ENCODE data around the gene SLC2A13.
A peak's percentile ranks its signal among the peaks of the same experiment; 100 is the strongest.
"Not testable (repeated sequence)": the region's sequence is repeated elsewhere in the genome, so short reads cannot be mapped to it uniquely, and the experiment has no call there.

Gene SLC2A13

GRCh38 chr12:39771456-39771855 is 334.4 kb downstream of the SLC2A13 start:
- no peak for DNase-seq (ENCODE audit: insufficient read length)
- TF ChIP-seq POLR2AphosphoS5 (IDR thresholded peaks at IDR 0.05; ENCODE audit: low read depth, low read length) (no peak), TAF1 (IDR thresholded peaks at IDR 0.05; ENCODE audit: borderline replicate concordance, low read depth, low read length) (no peak), POLR2A (IDR thresholded peaks at IDR 0.05; ENCODE audit: low read depth, low read length) (no peak)
- no peak for FAIRE-seq

DNA sequence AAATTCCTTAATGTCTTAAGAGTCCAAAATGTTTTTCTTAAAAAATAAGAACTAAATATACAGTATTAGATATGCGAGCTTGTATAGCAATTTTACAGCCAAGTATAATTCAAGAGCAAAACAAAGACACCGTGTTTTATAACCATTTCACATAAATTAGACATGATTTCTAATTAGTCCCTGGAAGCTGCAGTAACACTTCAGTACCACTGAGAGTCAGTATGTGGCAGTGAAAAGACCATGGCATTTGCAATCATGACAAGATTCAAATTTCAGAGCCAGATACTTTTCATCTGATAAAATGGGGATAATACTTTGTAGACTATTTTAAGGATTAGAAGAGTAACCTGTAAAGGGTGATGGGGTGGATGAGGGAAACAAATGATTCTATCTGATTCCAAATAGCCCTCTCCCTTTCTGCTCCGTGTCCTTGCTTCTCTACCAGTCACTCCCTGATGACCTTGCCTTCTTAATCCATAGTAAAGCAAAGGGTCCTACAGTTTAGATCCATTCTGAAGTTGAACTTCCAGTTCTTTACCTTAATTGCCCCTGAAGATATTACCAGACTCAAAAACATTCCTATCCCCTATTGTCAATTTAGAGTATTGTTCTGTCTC is 340.8 kb downstream of the SLC2A13 start:
- DNase-seq (ENCODE audit: insufficient read length) = no peak
- TF ChIP-seq TAF1 (IDR thresholded peaks at IDR 0.05; ENCODE audit: borderline replicate concordance, low read depth, low read length) = no peak
- no peak for TF ChIP-seq POLR2AphosphoS5 (IDR thresholded peaks at IDR 0.05; ENCODE audit: low read depth, low read length)
- no peak for TF ChIP-seq POLR2A (IDR thresholded peaks at IDR 0.05; ENCODE audit: low read depth, low read length)
- FAIRE-seq = peak; percentile 76

GRCh38 chr12:39763890-39764169 is 342.1 kb downstream of the SLC2A13 start:
- FAIRE-seq = no peak
- TF ChIP-seq TAF1 (IDR thresholded peaks at IDR 0.05; ENCODE audit: borderline replicate concordance, low read depth, low read length) (no peak), POLR2AphosphoS5 (IDR thresholded peaks at IDR 0.05; ENCODE audit: low read depth, low read length) (no peak), POLR2A (IDR thresholded peaks at IDR 0.05; ENCODE audit: low read depth, low read length) (no peak)
- no peak for DNase-seq (ENCODE audit: insufficient read length)

DNA sequence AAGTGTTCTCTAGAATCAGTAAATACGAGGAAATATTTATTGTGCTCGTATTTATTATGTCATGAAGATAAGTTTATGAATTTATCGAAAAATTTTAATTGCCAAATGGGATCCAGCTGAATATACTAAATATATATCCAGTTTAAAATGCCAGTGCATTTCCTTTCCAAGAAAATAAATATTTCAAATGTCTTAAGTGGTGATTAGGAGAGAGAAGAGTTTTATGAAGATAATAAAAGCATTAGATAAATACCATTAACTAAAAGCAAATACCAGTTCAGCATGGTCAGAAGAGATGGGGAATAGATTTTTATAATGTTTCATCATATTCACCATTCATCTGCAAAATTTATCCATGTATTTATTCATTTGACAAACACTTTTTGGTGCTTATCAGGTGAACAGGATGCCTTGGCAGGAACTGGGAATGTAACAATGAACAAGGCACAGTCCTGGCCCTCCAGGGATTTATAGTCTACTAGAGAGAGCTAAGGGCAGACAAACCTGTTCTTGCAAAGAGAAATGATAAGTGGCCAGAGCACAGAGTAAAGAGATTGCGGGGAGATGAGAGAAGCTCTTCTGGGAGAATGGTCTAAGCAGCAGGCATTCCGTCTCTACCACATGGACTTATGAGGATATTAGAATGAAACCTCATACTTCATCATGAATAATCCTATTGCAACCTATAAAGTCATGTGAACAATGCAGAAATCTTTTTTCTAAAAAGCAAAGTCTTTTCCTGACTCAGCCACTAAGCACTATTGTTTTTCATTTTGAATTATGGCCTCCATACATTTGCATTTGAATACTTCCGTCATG is 342.6 kb downstream of the SLC2A13 start:
- FAIRE-seq = no peak
- TF ChIP-seq POLR2AphosphoS5 (IDR thresholded peaks at IDR 0.05; ENCODE audit: low read depth, low read length) (no peak), POLR2A (IDR thresholded peaks at IDR 0.05; ENCODE audit: low read depth, low read length) (no peak), TAF1 (IDR thresholded peaks at IDR 0.05; ENCODE audit: borderline replicate concordance, low read depth, low read length) (no peak)
- no peak for DNase-seq (ENCODE audit: insufficient read length)

DNA sequence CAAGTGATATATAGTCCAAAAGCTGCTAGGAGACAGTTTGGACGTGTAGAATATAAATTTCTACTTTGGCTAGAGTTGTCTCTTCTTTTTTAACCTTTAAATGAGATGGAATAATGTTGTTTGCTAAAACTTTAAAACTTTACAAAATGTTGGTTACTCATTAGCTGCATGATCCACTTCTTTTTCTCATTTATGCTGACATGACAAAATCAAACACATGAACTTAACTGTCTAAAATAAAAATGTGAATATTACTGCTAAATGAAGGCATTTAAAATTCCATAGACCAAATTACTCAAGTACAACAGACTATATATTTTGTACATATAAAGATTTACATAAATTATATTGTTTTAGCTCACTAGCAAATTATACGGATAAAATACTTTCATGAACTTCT is 350.4 kb downstream of the SLC2A13 start:
- no peak for DNase-seq (ENCODE audit: insufficient read length)
- FAIRE-seq = no peak
- TF ChIP-seq POLR2AphosphoS5 (IDR thresholded peaks at IDR 0.05; ENCODE audit: low read depth, low read length) (no peak), TAF1 (IDR thresholded peaks at IDR 0.05; ENCODE audit: borderline replicate concordance, low read depth, low read length) (no peak), POLR2A (IDR thresholded peaks at IDR 0.05; ENCODE audit: low read depth, low read length) (no peak)

DNA sequence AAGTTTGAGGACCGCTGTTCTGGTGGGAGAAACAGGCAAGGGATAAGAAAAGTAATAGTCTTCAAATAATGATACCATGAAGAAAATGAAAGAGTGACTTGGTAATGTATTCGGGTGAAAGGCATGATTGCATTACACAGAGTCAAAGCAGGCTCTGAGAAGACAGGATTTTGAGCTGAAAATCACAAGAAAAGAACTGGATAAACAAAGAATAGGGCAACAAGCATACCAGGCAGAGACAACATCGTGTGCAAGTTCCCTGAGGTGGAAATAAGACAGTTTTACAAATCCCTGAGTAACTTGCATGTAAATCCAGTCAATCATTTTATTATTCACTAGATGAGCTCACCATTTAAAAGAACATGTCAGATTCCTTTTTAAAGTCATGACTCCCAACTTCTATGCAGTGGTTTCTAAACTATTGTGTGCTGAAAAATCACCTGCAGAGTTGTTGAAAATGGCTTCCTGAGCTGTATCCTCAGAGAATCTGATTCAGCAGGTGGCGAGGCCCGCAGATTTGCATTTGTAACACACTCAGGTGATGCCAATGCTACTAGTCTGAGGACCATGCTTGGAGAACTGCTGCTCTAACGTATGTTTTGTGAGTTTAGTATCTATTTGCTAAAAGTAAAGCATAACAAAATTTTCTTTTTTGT is 353.3 kb downstream of the SLC2A13 start:
- DNase-seq (ENCODE audit: insufficient read length) (no peak), FAIRE-seq (no peak)
- no peak for TF ChIP-seq TAF1 (IDR thresholded peaks at IDR 0.05; ENCODE audit: borderline replicate concordance, low read depth, low read length)
- TF ChIP-seq POLR2A (IDR thresholded peaks at IDR 0.05; ENCODE audit: low read depth, low read length) = no peak
- TF ChIP-seq POLR2AphosphoS5 (IDR thresholded peaks at IDR 0.05; ENCODE audit: low read depth, low read length) = no peak

GRCh38 chr12:39746151-39746550 is 359.7 kb downstream of the SLC2A13 start:
- FAIRE-seq; DNase-seq (ENCODE audit: insufficient read length): not testable (repeated sequence)

DNA sequence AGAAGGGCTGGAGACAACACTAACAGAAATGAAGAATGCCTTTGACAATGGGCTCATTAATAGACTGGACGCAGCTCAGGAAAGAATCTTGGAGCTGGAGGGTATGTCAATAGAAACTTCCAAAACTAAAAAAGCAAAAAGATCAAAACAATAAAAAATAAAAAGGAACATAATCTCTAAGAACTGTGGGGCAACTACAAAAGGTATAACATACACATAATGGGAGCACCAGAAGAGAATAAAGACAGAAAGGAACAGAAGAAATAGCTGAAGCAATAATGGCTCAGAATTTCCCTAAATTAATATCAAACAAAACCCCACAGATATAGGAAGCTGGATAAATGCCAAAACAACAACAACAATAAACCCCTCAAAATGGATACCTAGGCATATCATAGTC is 362.2 kb downstream of the SLC2A13 start:
- FAIRE-seq = no peak
- no peak for DNase-seq (ENCODE audit: insufficient read length)
- TF ChIP-seq POLR2A (IDR thresholded peaks at IDR 0.05; ENCODE audit: low read depth, low read length) = no peak
- no peak for TF ChIP-seq POLR2AphosphoS5 (IDR thresholded peaks at IDR 0.05; ENCODE audit: low read depth, low read length)
- no peak for TF ChIP-seq TAF1 (IDR thresholded peaks at IDR 0.05; ENCODE audit: borderline replicate concordance, low read depth, low read length)

DNA sequence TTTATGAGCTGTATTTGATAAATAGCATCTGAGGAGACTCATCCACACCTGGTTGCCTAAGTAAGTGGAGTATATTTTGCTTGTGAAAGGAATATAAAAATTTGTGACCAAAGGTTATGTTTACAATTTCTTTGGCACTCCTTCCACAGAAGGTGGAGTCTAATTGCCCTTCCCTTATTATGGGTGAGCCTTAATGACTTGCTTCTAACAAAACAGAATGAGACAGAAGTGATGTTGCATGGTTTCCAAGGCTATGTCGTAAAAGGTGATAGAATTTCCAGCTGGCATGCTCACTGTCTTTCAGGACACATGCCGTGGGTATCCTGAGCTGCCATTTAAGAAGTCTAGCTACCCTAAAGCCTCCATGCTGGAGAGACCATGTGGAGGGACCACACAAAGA is 369.5 kb downstream of the SLC2A13 start:
- no peak for TF ChIP-seq POLR2A (IDR thresholded peaks at IDR 0.05; ENCODE audit: low read depth, low read length)
- TF ChIP-seq POLR2AphosphoS5 (IDR thresholded peaks at IDR 0.05; ENCODE audit: low read depth, low read length) = no peak
- no peak for TF ChIP-seq TAF1 (IDR thresholded peaks at IDR 0.05; ENCODE audit: borderline replicate concordance, low read depth, low read length)
- DNase-seq (ENCODE audit: insufficient read length) = no peak
- no peak for FAIRE-seq

GRCh38 chr12:39723831-39724230 is 382.1 kb downstream of the SLC2A13 start:
- no peak for TF ChIP-seq POLR2AphosphoS5 (IDR thresholded peaks at IDR 0.05; ENCODE audit: low read depth, low read length)
- TF ChIP-seq TAF1 (IDR thresholded peaks at IDR 0.05; ENCODE audit: borderline replicate concordance, low read depth, low read length) = no peak
- no peak for TF ChIP-seq POLR2A (IDR thresholded peaks at IDR 0.05; ENCODE audit: low read depth, low read length)
- FAIRE-seq = no peak
- DNase-seq (ENCODE audit: insufficient read length) = no peak

DNA sequence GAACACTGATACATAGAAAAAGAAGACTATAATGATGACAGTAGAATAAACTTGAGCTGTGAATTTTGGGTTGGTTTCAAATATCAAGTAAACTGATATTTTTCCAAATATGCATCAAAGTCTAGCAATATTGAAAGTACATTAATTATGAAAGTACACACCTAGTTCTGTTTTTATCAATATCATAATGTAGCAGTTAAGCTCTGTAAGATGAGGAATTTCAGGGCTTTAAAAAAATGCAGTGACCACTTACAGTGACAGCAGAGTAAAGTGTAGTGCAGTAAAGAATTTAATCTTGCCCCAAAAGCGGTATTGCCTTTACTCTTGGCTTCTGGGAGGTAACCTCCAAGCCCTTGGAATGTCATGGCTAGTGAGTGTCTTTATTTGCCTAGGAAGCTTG is 383.4 kb downstream of the SLC2A13 start:
- FAIRE-seq (no peak), DNase-seq (ENCODE audit: insufficient read length) (no peak)
- TF ChIP-seq POLR2AphosphoS5 (IDR thresholded peaks at IDR 0.05; ENCODE audit: low read depth, low read length) (no peak), TAF1 (IDR thresholded peaks at IDR 0.05; ENCODE audit: borderline replicate concordance, low read depth, low read length) (no peak), POLR2A (IDR thresholded peaks at IDR 0.05; ENCODE audit: low read depth, low read length) (no peak)

- TF ChIP-seq TAF1 (IDR thresholded peaks at IDR 0.05; ENCODE audit: borderline replicate concordance, low read depth, low read length) = no peak
- no peak for FAIRE-seq
- no peak for DNase-seq (ENCODE audit: insufficient read length)
These were observed 392.3 kb downstream of the SLC2A13 start for GRCh38 chr12:39713552-39713951.
